HG02642 (cell line): ENCODE data around the gene ARHGAP15.

ENCODE experiments used
- ATAC-seq: cut with Tn5 transposase; IDR thresholded peaks from one replicate; pipeline ENCODE4 v1.9.1; 2021; ENCODE audit warnings: mild to moderate bottlenecking; ENCODE audit not compliant: unreplicated experiment, poor library complexity

The ARHGAP15 gene

DNA sequence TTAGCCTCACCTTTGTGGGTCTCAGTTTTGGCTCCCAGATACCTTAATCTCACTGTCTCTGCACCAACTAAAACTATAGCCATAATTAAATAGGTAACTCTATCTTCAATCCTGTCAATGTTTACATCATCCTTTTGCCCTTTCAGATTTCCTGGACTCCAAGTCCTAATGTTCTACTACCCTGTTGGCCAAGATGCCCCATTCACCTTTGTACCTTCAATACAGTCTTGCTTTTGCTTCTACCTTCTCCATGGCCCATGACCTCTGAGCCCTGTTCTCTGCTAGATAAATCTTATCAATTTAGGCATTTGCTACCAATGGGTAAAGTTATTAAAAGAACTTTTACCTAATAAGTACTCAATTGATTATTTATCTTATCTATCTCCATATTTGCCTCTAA lies 635.5 kb downstream of the ARHGAP15 start:
- no peak for ATAC-seq

DNA sequence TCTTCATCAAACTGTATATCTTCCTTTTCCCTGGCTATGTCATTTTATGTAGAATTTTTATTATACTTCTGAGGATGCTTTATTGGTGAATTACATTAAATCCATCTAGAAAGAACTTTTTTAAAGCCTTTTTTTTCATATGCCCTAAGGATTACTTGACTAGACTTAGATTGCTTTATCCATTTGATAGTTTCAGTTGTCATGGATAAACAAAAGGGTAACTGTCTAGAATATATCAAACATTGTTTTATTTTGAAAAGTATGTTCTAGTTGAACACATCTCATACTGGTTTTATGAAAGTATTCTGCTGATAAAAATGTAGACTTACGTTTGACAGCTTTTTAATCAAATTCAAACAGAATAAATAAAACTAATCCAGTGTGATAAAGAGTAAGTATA lies 639.8 kb downstream of the ARHGAP15 start:
- ATAC-seq, result no peak

GRCh38 chr2:143771939-143772338 lies 642.7 kb downstream of the ARHGAP15 start:
- no peak for ATAC-seq

DNA sequence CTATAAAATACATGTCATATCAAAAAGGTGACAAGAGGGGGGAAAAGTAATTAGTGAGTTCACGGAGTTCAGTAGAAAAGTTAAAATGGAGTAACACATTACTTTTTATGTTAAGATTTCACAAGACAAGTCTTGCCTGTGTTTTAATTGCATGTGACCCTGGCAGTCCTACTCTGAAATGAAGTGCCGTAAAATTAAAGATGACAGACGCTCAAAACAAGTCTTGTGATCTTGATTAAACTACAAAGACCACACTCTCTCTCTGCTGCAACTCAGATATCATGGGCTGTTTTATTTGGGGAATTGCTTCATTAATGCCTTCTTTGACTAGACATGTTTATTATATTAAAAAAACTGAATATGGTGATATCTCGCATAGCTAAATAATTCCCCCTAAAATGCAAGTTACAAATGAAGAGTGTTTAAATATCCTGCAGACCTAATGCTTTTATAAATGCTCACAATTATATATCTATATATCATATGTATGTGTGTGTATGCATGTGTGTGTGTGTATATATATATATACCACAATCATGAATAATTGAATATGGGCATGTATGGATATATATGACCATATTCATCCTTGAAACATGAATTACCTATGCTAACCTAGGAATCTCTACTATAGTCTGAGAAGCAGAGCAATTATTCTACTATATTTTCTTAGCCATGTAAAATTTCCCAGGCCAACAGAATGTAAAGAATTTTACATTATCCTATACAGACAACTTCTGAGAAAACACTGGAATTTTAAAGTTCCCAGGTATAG lies 647.5 kb downstream of the ARHGAP15 start:
- no peak for ATAC-seq

GRCh38 chr2:143779021-143779420 lies 649.8 kb downstream of the ARHGAP15 start:
- no peak for ATAC-seq

GRCh38 chr2:143786026-143786765 lies 657.0 kb downstream of the ARHGAP15 start:
- ATAC-seq, result no peak

DNA sequence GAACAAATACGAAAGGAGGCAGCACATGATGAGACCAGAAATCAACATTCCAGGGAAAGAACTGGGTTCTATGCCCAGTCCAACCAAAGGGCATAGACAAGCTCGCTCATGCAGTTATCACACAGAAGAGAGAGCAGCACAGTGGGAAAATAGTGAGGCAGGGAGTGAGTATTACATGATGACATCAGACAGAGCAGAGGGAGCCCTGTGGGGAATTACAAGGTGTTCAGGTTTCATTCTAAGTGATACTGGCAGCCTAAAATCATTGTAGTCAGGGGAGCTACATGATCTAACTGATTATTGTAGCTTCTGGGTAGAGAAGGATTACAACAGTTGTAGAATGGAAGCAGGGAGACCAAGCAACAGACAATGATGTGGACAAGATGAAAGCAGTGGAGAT lies 658.5 kb downstream of the ARHGAP15 start:
- ATAC-seq, result no peak

- ATAC-seq, result no peak
These were observed 663.4 kb downstream of the ARHGAP15 start for GRCh38 chr2:143792602-143793001.

GRCh38 chr2:143793381-143793780 lies 664.2 kb downstream of the ARHGAP15 start:
- no peak for ATAC-seq

GRCh38 chr2:143796051-143796450 lies 666.8 kb downstream of the ARHGAP15 start:
- ATAC-seq, result no peak

GRCh38 chr2:143801561-143801960 lies 672.3 kb downstream of the ARHGAP15 start:
- no peak for ATAC-seq

- ATAC-seq, result peak; percentile 47
These were observed 673.0 kb downstream of the ARHGAP15 start for GRCh38 chr2:143802242-143802641.

- ATAC-seq, result peak; percentile 84
These were observed 673.8 kb downstream of the ARHGAP15 start for GRCh38 chr2:143802871-143803650.

DNA sequence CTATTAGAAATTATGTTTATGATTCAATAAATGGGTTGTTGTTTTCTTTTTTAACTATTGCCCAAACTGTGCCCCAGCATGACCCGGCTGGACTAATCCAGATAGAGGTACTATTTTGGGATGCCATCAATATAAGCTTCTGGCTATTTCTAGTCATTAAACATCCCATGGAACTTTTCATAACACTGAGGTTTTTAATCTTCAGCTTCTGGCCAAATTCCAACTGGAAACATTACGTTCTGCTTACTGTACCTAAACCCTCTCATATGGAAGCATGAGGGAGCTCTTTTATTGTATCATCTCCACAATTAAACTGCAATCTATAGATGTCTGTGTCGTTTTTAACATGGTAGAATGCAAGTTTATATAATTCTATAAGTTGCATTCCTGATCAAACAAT lies 674.7 kb downstream of the ARHGAP15 start:
- no peak for ATAC-seq

DNA sequence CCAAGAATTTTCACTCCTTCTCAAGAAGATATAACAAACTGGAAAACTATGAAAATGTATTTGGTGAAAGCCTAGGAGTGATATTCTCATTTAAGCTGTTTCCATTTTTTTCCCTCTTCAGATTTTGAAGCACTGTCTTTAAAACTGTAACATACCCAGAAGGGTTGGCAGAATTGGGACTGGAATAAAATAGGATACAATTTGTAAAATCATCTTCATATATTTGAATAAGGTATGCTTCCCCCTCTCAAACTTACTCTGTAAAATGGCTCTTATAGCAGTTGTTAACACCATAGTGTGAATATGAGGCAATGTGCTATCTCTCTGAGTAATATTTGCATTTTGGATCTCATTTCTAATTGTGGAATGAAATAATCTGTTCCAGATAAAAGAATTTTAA lies 676.4 kb downstream of the ARHGAP15 start:
- no peak for ATAC-seq

GRCh38 chr2:143807192-143807591 lies 678.0 kb downstream of the ARHGAP15 start:
- ATAC-seq, result no peak

DNA sequence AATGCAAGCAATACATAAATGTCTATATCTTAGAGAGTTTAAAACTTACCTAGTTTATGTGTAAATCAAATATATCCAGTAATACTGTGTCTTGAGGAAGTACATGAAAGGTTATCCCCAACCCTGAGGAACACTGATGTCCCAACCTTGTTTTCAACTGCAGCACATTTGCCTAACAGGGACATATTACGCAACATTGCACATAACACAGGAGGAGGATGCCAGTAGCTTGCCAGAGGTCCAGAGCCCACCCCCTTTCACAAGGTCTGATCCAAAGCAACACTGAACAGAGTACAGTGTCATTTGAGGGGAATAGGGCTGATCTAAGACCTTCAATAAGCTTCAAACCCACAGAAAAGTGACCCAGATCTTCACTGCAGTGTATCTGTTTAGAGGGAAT lies 678.5 kb downstream of the ARHGAP15 start:
- ATAC-seq, result no peak

GRCh38 chr2:143808166-143808565 lies 678.9 kb downstream of the ARHGAP15 start:
- no peak for ATAC-seq

GRCh38 chr2:143815082-143815481 lies 685.9 kb downstream of the ARHGAP15 start:
- no peak for ATAC-seq

DNA sequence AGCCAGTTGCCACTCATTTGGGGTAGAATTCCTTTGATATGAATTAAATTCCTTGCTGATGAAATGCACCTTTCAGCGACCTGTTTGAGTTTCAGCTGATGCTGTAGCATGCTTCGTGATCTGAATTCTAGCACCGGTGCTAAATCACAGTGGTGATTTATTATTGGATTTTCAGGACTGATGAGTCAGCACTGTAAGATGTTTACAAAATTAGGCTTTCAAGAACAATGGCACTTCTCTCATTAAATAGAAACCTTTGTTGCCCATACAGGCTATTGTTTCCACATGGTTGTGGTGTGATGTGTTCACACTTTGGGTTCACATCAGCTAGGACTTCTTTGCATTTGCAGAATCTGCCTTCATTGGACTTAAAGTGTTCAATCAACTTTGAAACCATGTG lies 687.7 kb downstream of the ARHGAP15 start:
- ATAC-seq, result no peak
